IPS-20b (cell line): ENCODE data around the gene GATA5.

Source experiments
- H3K27ac ChIP-seq: one replicate; pipeline ENCODE4 v1.5.1; 2013; ENCODE audit warnings: low read length
- H3K27me3 ChIP-seq: 2 replicates; pipeline ENCODE4 v1.6.1; 2013; ENCODE audit warnings: mild to moderate bottlenecking, low read length, inconsistent platforms; ENCODE audit not compliant: insufficient read depth
- H3K36me3 ChIP-seq: 2 replicates; pipeline ENCODE4 v1.6.1; 2013; ENCODE audit warnings: low read depth, mild to moderate bottlenecking, inconsistent platforms, low read length, moderate library complexity; ENCODE audit not compliant: insufficient read depth
- H3K4me1 ChIP-seq: 2 replicates; pipeline ENCODE4 v1.6.1; 2013; ENCODE audit warnings: mild to moderate bottlenecking, control low read depth, inconsistent platforms, low read length, moderate library complexity; ENCODE audit not compliant: insufficient read depth
- H3K4me3 ChIP-seq: 2 replicates; pipeline ENCODE4 v1.5.1; 2013; ENCODE audit warnings: mild to moderate bottlenecking, low read length, inconsistent platforms
- H3K9ac ChIP-seq: 2 replicates; pipeline ENCODE4 v1.6.1; 2013; ENCODE audit warnings: low read depth, mild to moderate bottlenecking, inconsistent platforms, low read length, moderate library complexity
- H3K9me3 ChIP-seq: 2 replicates; pipeline ENCODE4 v1.6.1; 2013; ENCODE audit warnings: mild to moderate bottlenecking, low read depth, low read length, inconsistent platforms; ENCODE audit not compliant: insufficient read depth

The GATA5 gene

GRCh38 chr20:62475772-62476055, at the start of gene GATA5:
GATA5 (minus strand) TSS chr20:62475995; CDS start chr20:62475521, 474 bp downstream.
- H3K4me3 ChIP-seq: peak within 1 kb of the TSS; percentile 57; the same call in 1 of the 2 replicates

GRCh38 chr20:62525014-62525413, 49.2 kb upstream of the GATA5 start:
- Histone ChIP-seq H3K4me1 (peaks cover 7% of the 10 kb centered on the region; the same call in 1 of the 2 replicates), H3K36me3 (no peaks in the 10 kb centered on the region), H3K9me3 (no peaks in the 10 kb centered on the region), H3K27me3 (no peaks in the 10 kb centered on the region), H3K4me3 (no peak overlapping the region), H3K27ac (no peak overlapping the region), H3K9ac (no peak overlapping the region)

More at GRCh38 chr20:62475772-62476055, at the start of gene GATA5:
- peaks cover 3% of the 10 kb centered on the region; the same call in 1 of the 2 replicates for H3K4me1 ChIP-seq
- H3K27ac ChIP-seq: no peak within 1 kb of the TSS
- H3K27me3 ChIP-seq: peaks cover 89% of the 10 kb centered on the region
- no peaks in the 10 kb centered on the region for H3K36me3 ChIP-seq
- H3K9ac ChIP-seq: no peak within 1 kb of the TSS
- H3K9me3 ChIP-seq: no peaks in the 10 kb centered on the region

GRCh38 chr20:62524505-62524911, 48.7 kb upstream of the GATA5 start:
- H3K9me3 ChIP-seq: no peaks in the 10 kb centered on the region
- no peak overlapping the region for H3K27ac ChIP-seq
- H3K4me1 ChIP-seq: peaks cover 7% of the 10 kb centered on the region; the same call in 1 of the 2 replicates
- no peaks in the 10 kb centered on the region for H3K36me3 ChIP-seq
- H3K9ac ChIP-seq: no peak overlapping the region
- H3K4me3 ChIP-seq: no peak overlapping the region; the same call in 1 of the 2 replicates
- H3K27me3 ChIP-seq: no peaks in the 10 kb centered on the region

GRCh38 chr20:62523473-62524203, 47.8 kb upstream of the GATA5 start:
- H3K9ac ChIP-seq: no peak overlapping the region
- no peak overlapping the region; the same call in 1 of the 2 replicates for H3K4me3 ChIP-seq
- no peaks in the 10 kb centered on the region for H3K36me3 ChIP-seq
- no peaks in the 10 kb centered on the region for H3K9me3 ChIP-seq
- H3K27me3 ChIP-seq: no peaks in the 10 kb centered on the region
- H3K4me1 ChIP-seq: peaks cover 7% of the 10 kb centered on the region; the same call in 1 of the 2 replicates
- no peak overlapping the region for H3K27ac ChIP-seq

- no peaks in the 10 kb centered on the region for H3K36me3 ChIP-seq
- no peaks in the 10 kb centered on the region for H3K9me3 ChIP-seq
- H3K27me3 ChIP-seq: no peaks in the 10 kb centered on the region
- H3K4me3 ChIP-seq: no peak overlapping the region
- H3K9ac ChIP-seq: no peak overlapping the region
- no peak overlapping the region for H3K27ac ChIP-seq
- peaks cover 7% of the 10 kb centered on the region; the same call in 1 of the 2 replicates for H3K4me1 ChIP-seq
Measured at GRCh38 chr20:62522748-62523396, 47.1 kb upstream of the GATA5 start.

GRCh38 chr20:62519826-62520225, 44.0 kb upstream of the GATA5 start:
- no peaks in the 10 kb centered on the region for H3K9me3 ChIP-seq
- H3K36me3 ChIP-seq: no peaks in the 10 kb centered on the region
- H3K27me3 ChIP-seq: no peaks in the 10 kb centered on the region
- H3K27ac ChIP-seq: no peak overlapping the region
- H3K4me1 ChIP-seq: peaks cover 7% of the 10 kb centered on the region; the same call in 1 of the 2 replicates
- H3K4me3 ChIP-seq: no peak overlapping the region
- no peak overlapping the region for H3K9ac ChIP-seq

GRCh38 chr20:62518911-62519310, 43.1 kb upstream of the GATA5 start:
- Histone ChIP-seq H3K36me3 (no peaks in the 10 kb centered on the region), H3K27ac (no peak overlapping the region), H3K4me1 (peaks cover 2% of the 10 kb centered on the region; the same call in 1 of the 2 replicates), H3K4me3 (no peak overlapping the region), H3K9me3 (no peaks in the 10 kb centered on the region), H3K9ac (no peak overlapping the region), H3K27me3 (no peaks in the 10 kb centered on the region)

GRCh38 chr20:62517901-62518610, 42.3 kb upstream of the GATA5 start:
- Histone ChIP-seq H3K27me3 (no peaks in the 10 kb centered on the region), H3K9me3 (no peaks in the 10 kb centered on the region), H3K4me1 (no peaks in the 10 kb centered on the region), H3K27ac (no peak overlapping the region), H3K36me3 (no peaks in the 10 kb centered on the region), H3K4me3 (no peak overlapping the region), H3K9ac (no peak overlapping the region)

- H3K27me3 ChIP-seq: no peaks in the 10 kb centered on the region
- H3K4me1 ChIP-seq: no peaks in the 10 kb centered on the region
- no peak overlapping the region for H3K9ac ChIP-seq
- H3K4me3 ChIP-seq: no peak overlapping the region
- no peak overlapping the region for H3K27ac ChIP-seq
- no peaks in the 10 kb centered on the region for H3K9me3 ChIP-seq
- H3K36me3 ChIP-seq: no peaks in the 10 kb centered on the region
Measured at GRCh38 chr20:62517168-62517567, 41.4 kb upstream of the GATA5 start.

- Histone ChIP-seq H3K9ac (no peak overlapping the region), H3K27me3 (no peaks in the 10 kb centered on the region), H3K9me3 (no peaks in the 10 kb centered on the region), H3K4me1 (no peaks in the 10 kb centered on the region), H3K27ac (no peak overlapping the region), H3K4me3 (no peak overlapping the region), H3K36me3 (no peaks in the 10 kb centered on the region)
Measured at GRCh38 chr20:62516338-62516737, 40.5 kb upstream of the GATA5 start.

GRCh38 chr20:62515826-62516225, 40.0 kb upstream of the GATA5 start:
- no peak overlapping the region for H3K9ac ChIP-seq
- H3K36me3 ChIP-seq: no peaks in the 10 kb centered on the region
- no peaks in the 10 kb centered on the region for H3K9me3 ChIP-seq
- H3K4me1 ChIP-seq: no peaks in the 10 kb centered on the region
- H3K27ac ChIP-seq: no peak overlapping the region
- no peak overlapping the region for H3K4me3 ChIP-seq
- H3K27me3 ChIP-seq: no peaks in the 10 kb centered on the region
